ENCODE results near the gene MRGPRF.
"Not testable (repeated sequence)": the region's sequence is repeated elsewhere in the genome, so short reads cannot be mapped to it uniquely, and the experiment has no call there.

The MRGPRF gene

DNA sequence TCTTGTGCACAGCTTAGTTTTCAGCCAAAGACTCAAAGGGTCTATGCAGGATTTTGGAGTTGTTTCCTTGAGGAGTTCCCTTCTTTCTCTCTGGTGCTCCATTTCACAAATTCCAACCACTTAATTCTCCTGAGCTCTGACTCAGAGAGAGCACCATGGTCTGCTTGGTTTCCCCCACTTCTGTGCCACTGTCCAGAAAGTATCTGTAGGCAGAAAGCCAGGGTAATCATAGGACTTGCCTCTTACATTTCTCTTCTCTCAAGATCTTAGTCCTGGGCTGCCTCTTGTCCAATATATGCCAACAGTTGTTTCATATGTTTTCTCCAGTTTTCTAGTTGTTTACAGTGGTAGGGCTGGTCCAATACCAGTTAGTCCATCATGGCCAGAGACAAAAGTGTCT is 25.8 kb downstream of the MRGPRF start:
- no peak for DNase-seq (ENCODE audit: low read depth in 2 of 2)

DNA sequence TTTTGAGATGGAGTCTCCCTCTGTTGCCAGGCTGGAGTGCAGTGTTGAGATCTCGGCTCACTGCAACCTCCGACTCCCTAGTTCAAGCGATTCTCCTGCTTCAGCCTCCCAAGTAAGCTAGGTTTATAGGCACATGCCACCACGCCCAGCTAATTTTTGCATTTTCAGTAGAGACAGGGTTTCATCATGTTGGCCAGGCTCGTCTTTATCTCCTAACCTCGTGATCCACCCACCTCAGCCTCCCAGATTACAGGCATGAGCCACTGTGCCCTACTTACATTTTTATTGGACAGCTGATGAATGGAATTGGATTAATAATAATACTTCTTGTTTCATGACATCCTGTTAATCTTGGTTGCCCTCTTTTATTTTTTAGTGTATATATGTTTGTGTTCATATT is 29.2 kb downstream of the MRGPRF start:
- no peak for DNase-seq (ENCODE audit: low read depth in 2 of 2)

DNA sequence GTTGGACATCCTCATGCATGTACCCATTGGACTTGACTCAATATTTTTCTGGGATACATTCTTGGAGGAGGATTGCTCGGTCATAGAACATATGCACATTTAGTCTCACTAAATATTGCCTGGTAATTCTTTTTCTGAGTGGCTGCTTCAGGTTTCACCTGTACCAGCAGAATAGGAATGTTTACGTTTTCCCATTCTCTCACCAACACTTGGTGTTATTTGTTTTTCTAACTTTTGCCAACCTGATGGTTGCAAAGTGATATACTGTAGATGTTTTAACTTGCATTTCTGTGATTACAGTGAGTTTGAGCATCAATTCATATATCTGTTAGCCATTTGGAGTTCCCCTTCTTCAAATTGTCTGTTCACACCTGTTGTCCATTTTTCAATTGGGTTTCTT is 30.9 kb downstream of the MRGPRF start:
- DNase-seq (ENCODE audit: low read depth in 2 of 2): no peak

DNA sequence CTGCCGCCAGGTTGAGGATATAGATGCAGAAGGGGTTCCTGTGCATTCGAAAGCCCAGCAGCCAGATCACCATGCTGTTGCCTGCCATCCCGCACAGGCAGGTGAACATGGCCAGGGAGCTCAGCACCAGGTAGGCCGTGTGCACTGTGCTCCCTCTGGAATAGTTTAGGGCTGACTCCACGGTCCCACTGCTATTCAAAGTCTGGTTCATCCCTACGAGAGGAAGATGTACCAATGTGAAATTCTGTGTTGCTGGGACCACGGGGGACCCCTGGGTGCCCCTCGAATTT is 32.3 kb downstream of the MRGPRF start, which contains the start of gene MRGPRD:
MRGPRD (minus strand) TSS at position 211 of the 290 bp plus-strand sequence; CDS start at position 211, 0 bp downstream.
- no peak for DNase-seq (ENCODE audit: low read depth in 2 of 2)

DNA sequence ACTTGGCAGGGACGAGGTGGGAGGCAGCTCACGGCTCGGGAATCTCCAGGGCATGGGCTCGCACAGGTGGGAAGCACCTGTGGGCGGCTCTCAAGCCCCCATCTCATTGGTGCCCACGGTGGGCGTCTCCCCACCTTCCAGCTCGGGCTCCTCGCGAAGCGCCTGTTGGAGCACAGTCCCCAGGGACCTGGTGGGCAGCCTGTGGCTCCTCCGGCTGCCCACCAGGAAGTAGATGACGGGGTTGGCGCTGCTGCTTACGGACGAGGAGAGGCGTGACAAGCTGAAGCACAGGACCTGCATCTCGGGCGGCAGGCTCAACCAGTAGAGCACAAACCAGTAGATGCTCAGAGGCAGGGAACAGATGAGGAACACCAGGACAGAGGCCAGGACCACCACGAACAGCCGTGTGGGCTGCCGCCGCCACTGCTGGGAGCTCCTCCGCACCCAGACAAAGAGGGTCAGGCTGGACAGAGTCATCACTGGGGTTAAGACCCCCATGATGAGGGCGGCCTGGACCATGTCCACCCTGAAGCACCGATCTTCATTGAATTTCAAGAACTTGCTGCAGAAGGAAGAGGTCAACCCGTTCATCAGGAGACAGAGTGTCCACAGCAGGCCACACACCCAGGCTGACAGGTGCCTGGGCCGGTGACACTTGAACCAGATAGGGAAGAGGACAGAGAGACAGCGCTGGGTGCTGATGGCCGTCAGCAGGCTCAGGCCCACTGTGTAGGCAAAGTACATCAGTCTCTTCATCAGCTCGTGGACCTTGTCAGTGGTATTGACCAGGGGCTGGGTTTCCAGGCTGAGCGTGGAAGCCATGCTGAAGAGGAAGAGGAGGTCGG is 32.9 kb downstream of the MRGPRF start:
- DNase-seq (ENCODE audit: low read depth in 2 of 2): no peak

DNA sequence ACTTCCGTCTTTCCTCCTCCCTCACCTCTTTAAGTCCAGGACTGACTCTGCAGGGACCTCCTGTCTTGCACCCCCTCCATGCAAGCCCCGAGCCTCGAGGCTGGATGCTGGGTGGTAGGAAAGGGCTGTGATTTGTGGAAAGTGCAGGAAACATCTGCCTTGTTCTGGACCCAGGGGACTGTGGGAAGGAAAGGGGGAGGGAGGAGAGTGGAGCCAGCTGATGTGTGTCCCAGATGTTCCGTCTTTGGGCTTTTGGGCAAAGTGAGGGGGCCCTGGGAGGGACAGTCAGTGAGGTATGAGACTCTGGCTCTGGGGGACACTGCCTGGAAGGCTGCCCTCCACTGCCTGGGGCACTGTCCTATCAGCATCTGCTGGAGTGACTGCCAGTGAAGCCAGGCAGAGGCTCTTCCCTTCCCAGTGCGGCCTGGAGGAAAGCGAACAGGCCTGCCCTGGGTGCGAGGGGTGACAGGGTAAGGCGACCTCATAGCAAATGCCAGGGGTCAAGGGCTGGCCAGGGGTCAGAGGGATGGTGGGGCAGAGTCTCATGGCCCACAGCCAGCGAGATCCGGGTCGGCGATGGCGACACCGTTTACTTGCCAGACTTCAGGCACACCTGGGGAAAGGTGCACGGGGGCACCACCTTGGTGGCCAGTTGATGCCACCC is 34.0 kb downstream of the MRGPRF start:
- DNase-seq (ENCODE audit: low read depth in 2 of 2): no peak

DNA sequence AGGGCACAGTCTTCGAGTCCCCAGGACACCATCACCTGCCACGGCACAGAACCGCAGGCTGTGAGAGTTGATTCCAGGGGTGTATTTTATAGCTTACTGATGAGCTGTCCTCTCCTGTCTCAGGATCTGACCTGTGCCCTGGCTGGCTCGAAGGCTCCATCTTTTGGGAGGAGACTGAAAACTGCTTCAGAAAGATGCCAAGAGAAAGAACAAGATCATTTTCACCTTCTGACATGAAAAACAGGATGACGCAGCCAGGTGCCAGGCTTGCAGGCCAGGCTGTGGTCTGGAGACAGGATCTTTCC is 34.5 kb downstream of the MRGPRF start:
- no peak for DNase-seq (ENCODE audit: low read depth in 2 of 2)

DNA sequence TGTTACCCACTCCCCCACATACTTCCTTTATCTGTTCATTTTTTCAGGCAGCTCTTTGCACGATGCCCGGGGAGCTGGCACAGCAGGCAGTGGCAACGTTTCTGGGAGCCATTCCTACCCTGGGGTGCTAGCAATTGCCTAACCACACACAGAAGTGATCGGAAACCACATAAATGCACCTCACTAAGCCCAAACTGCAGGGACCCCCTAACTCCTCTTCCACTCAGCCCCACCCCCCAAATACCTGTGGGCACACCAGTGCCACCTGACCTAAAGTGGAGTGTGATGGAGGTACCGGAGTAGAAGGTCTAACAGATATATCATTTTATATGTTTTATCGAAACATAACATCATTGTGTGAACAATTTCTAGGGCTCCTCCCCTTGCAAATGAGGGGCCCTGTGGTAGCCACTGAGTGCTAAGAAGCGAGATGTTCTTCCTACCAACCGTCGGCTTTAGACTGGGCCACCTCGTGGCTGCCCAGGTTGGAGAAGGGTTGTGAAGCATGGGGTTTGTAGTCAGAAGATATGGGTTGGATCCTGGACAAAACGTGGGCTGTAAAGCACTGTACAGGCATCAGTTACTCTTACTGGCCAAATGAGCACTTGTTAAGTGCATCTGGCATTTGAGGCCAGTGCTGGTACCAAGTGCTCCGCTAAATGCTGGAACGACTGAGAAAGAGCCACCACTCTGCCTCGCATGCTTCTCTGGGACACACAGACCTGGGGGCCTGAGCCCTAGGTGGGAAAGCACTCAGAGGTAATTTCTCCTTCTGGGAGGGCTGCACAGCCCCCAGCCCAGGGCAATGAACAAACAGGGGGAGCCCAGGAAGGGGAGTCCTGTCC is 35.0 kb downstream of the MRGPRF start:
- DNase-seq (ENCODE audit: low read depth in 2 of 2): no peak

DNA sequence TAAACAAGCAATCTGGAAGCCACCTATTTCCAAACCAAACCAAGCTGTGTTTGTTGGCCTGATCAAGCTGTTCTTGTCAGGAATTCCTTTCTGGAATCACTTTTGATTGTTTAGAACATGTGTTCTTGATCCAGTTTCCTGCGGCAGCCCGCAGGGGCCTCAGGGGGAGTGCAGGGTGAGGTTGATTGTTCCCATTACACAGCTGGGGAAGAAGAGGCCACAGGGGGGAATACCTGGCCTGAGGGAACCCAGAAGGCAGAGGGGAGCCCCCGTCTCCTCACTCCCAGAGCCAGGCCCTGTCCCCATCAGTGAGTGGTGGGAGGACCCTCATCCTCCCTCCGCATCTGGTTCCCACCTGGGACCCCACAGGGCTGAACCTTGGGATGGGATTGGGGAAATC is 36.5 kb downstream of the MRGPRF start:
- no peak for DNase-seq (ENCODE audit: low read depth in 2 of 2)

DNA sequence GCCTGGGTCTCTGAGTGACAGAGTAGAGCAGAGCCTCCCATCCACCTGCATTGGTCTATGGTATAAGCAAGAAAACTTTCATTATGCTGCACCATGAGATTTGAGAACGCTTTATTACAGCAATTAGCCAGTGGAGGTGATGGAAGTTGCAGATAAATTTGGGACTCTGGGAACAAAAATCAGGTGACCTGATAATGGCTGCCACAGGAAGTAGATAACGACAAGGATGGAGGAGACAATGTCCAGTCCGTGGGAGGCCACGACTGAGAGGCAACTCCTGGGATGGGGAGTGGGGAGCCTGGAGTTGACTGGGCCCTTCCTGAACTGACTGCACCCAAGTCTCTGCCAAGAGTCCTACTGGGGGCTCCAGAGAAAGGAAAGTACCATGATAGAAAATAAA is 37.0 kb downstream of the MRGPRF start:
- DNase-seq (ENCODE audit: low read depth in 2 of 2): no peak

DNA sequence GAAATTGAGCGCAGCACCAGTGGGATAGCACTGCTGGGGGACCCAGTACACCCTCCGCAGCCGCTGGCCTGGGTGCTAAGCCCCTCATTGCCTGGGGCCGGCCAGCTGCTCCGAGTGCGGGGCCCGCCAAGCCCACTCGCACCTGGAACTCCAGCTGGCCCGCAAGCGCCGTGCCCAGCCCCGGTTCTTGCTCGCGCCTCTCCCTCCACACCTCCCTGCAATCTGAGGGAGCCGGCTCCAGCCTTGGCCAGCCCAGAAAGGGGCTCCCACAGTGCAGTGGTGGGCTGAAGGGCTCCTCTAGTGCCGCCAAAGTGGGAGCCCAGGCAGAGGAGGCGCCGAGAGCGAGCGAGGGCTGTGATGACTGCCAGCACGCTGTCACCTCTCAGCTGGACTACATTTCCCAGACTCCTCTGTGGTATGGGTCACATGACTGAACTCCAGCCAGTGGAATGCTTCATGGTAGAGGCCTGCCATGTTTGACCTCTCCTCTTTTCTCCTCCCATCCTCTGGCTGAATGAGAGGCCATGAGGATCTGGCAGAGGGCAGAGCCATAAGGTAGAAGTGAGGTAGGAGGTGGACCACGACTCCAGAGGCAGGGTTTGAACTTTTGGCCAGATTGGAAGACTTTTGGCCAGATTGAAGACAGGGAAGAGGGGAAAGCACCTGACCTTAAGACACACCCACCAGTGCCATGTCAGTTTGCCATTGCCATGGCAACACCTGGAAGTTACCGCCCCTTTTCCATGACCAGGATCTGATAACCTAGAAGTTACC is 38.4 kb downstream of the MRGPRF start:
- DNase-seq (ENCODE audit: low read depth in 2 of 2): no peak

DNA sequence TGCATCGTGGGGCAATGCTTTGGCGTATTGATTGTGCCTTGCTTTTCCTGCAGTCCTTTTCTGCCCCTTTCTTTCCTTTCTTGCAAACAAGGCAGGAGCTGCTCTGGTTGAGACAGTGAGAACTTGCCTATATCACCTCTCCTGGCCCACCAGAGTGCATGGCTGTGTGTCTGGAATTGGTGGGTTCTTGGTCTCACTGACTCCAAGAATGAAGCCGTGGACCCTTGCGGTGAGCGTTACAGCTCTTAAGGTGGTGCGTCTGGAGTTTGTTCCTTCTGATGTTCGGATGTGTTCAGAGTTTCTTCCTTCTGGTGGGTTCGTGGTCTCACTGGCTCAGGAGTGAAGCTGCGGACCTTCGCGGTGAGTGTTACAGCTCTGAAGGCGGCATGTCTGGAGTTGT is 39.3 kb downstream of the MRGPRF start:
- DNase-seq (ENCODE audit: low read depth in 2 of 2): not testable (repeated sequence)

DNA sequence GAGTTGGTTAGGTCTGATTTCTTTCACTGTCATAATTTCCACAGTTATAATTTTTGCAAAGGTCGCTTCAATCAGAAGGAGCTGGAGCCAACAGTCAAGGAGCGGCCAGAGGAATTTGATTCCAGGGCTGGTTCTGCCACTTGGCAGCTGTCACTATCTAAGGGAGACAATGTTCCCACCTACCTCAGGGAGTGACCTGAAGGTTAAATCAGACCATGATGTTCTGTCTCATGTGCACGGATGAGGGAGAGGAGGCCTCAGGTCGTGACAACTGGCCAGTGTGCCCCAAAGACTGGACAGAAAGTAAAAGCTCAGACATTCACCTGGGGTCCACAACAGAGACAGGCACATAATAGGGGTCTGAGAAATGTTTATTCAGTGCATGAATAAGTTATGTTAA is 39.8 kb downstream of the MRGPRF start:
- DNase-seq (ENCODE audit: low read depth in 2 of 2): no peak

DNA sequence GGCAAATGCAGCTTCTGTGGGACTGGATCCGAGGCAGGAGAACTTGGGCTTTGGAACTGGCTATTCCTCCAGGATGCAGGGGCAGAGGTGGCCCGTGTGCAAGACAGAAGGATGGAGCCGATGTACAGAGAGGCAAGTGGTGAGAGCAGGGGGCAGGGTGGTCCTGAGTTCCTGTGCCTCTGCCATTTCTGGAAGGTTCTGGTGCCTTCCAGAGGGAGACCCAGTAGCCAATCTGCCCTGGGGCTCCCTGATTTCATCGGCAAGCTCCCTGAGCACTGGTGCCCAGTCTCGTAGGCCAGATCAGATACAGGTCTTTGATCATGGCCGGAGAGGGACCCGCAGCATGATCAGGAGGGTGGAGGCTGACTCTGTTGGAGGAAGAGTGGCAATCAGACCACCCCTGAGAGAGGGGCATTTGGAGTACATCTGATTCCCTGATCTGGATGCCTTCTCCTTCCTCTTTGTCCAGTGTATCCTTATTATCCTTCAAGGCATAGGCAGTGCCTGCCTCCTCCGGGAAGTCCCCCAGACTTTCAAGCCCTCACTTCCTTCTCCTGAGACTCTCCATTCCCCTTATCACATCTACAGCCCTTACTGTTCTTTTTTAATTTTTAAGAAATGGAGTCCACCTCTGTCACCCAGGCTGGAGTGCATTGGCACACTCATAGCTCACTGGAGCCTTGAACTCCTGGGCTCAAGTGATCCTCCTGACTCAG is 42.0 kb downstream of the MRGPRF start:
- DNase-seq (ENCODE audit: low read depth in 2 of 2): no peak

DNA sequence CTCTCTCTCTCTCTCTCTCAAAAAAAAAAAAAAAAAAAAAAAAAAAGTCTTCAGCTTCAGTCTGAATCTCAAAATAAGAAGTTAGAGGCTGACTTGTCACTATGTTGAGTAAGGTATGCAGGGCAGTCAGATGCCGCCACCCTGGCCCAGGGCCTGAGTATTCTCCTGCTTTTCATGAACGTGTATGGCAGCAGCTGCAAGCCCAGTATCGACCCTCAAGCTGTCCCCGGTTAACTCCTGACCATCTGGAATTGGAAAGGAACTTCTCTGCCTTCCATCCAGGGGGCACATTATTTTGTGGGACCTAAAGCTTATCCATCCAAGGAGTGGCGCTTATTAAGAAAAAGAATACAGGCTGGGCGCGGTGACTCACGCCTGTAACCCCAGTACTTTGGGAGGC is 43.7 kb downstream of the MRGPRF start:
- no peak for DNase-seq (ENCODE audit: low read depth in 2 of 2)

DNA sequence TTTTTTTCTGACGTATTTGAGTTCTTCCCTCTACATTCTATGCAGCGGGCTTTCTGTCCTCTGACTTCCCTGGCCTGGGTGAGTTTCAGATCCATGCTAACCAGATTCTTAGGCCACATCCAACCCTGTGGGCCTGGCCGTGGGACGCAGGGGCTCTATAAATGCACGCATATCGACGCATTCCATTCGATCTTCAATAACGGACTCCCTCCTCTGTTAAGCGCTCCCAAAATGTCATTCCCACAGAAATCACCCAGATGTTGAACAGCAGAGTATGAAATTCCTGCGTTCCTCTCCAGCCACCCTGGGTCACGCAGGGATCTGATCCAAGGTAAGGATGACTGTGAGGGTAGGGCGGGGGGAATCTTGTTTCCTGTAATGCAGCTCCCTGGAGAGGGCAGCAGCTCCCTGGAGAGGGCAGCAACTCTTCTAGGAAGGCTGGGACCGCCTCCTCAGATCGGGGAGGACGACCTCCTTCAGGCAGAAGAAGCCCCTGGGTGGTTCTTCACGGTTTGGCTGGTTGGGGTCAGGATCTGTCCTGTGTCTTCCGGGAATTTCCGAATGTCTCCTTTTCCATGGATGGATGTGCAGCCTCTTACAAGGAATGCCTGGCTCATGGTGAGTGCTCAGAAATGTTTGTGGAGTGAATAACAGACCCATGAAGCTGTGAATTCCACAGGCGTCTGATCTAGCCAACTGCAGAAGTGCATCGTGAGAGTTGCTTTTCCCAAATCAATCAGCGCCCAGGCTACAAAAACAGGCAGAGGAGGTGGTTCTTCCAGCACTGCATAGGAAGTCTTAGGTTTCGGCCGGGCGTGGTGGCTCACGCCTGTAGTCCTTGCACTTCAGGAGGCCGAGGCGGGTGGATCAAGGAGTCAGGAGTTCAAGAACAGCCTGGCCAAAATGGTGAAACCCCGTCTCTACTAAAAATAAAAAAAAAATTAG is 44.5 kb downstream of the MRGPRF start:
- no peak for DNase-seq (ENCODE audit: low read depth in 2 of 2)

DNA sequence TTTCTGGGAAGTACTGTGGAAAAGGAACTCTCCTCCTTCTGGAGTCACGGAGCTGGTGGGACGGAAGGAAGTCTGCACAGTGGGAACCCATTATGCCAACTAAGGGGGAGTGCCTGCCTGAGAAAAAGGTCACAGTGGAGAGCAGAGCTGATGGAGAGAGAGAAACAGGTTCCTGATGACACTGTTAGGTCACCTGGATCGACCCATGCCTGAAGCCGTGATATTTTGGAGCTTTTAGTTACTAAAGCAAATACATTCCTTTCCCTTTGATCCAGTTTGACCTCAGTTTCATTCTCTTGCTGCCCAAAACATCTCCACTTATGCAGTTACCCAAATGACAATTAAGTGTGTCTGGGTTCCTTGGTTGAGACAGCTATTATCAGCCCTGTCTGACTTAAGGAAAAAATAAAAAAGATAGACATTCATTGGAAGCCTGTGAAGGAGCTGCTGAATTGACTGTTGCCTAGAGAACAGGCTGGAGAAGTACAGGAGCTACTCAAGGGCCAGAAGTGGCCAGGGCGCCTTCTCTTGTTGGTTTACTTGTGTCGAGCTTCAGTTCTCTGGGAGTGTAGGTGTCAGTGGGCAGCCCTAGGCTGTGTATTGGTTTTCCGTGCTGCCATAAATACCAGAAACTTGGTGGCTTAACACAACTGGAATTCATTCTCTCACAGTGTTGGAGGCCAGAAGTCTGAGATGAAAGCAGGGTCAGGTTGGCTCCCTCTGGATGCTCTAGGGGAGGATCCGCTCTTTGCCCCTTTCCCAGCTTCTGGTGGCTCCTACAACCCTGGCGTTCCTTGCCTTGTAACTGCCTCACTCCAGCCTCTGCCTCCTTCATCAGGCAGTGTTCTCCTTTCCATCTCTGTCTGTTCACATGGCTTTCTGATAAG is 45.9 kb downstream of the MRGPRF start:
- DNase-seq (ENCODE audit: low read depth in 2 of 2): no peak

DNA sequence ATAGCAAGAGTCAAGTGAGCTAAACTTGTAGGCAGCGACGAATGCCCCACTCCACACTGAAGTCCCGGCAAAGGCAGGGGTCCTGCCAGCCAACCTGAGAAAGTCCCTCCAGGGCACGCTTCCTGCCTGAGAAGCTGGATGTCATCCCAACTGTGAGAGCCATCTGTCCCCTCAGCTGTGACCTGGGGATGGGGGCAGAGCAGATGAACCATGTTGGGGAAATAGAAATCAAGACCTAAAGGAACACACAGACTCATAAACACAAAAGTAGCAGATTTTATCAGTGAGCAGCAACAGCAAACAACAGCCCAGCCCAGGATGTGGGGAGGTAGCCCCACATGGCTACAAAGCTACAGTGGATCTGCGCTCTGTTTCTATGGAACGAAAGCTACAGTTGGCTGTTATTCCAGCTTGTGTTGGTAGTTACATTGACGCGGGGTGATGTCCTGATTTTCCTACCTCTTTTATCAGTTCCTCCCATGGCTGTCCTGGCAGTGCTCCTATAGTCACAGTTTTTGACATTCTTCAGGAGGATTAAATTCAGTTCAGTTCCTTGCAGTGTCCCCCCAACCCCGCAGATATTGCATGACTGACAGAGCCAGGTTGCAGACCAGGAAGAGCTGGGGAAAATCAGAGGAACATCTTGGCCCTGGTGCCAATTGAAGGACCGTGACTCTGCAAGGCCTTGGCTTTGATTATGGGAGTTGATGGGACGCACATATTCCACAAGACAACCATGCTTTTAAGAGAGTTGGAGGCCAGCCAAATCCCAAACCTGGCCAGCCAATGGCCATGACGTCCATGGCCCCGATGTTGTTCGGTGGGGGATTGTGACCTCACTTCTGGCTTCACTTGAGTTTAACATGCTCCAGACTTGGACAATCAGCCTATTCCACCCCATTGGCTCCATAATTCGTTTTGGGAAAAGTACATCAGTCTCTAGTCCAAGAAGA is 46.9 kb downstream of the MRGPRF start:
- no peak for DNase-seq (ENCODE audit: low read depth in 2 of 2)
